H1 (cell line): Measurements from ENCODE around the gene WBP1. TPM values are rescaled to one million over a fixed set of nuclear protein-coding genes. Genes with fewer than 3 reads are reported as not detected.

Experiments
- CBX8 ChIP-seq: fragments of 300-800, 300-1000 bp; sonication (generic); IDR thresholded peaks from 2 replicates; pipeline ENCODE4 v1.7.1; 2016; ENCODE audit warnings: low read depth, low read length, borderline replicate concordance
- FOSL1 ChIP-seq: IDR thresholded peaks from 2 replicates; pipeline ENCODE4 v1.6.1; 2011; ENCODE audit warnings: mild to moderate bottlenecking, low read depth, low read length, moderate library complexity; ENCODE audit not compliant: insufficient read depth
- HDAC2 ChIP-seq, 2 experiments: fragments of 300-600 bp in 1 of 2; sonication (generic) in 1 of 2; IDR thresholded peaks; 2 replicates each; pipeline ENCODE4 v1.6.1; 2011 to 2012; ENCODE audit warnings: low read depth in 2 of 2, low read length in 2 of 2, mild to moderate bottlenecking in 2 of 2, moderate library complexity in 2 of 2, borderline replicate concordance in 1 of 2, inconsistent platforms in 1 of 2
- HDAC6 ChIP-seq: IDR thresholded peaks from one replicate; pipeline ENCODE4 v1.7.1; 2012; ENCODE audit warnings: low read depth, mild to moderate bottlenecking, inconsistent platforms, low read length, moderate library complexity
- JUND ChIP-seq: IDR thresholded peaks from 2 replicates; pipeline ENCODE4 v1.6.1; 2011; ENCODE audit warnings: mild to moderate bottlenecking, improper control_type of control experiment, low read length
- KDM1A ChIP-seq: fragments of 200-600, 300-600 bp; sonication (generic); IDR thresholded peaks from 2 replicates; pipeline ENCODE4 v1.7.1; 2016; ENCODE audit warnings: mild to moderate bottlenecking, low read length, borderline replicate concordance
- POLR2A ChIP-seq, 2 experiments: IDR thresholded peaks; 1 replicate in 1 of 2; 2 replicates in 1 of 2; pipeline ENCODE4 v1.6.1; 2011; ENCODE audit warnings: low read depth in 2 of 2, low read length in 2 of 2, mild to moderate bottlenecking in 2 of 2; ENCODE audit errors: control extremely low read depth in 1 of 2
- SIRT6 ChIP-seq: IDR thresholded peaks from one replicate; pipeline ENCODE4 v1.7.1; 2012; ENCODE audit warnings: low read length, inconsistent platforms
- polyA plus RNA-seq, 7 experiments: library from polyadenylated mRNA; depleted of rRNA in 3 of 7; stranded (reverse) in 5 of 7; unstranded in 2 of 7; fragments of >200 nt in 5 of 7; fragments of 200-250 nt in 2 of 7; gene quantifications; 1 replicate in 5 of 7; 2 replicates in 1 of 7; 4 replicates in 1 of 7; pipeline versions ENCODE4 v1.2.1 to v1.2.3, GENCODE V29; 2011 to 2013; ENCODE audit warnings: missing spikeins in 2 of 7, mixed read lengths in 2 of 7
- total RNA-seq: library from RNA; stranded (reverse); fragmentation: NEBNext Ultra II Directional; extraction: Animal tissue kit (Norgen Biotek cat#: 25700); gene quantifications from 2 replicates; pipeline ENCODE4 v1.2.1, GENCODE V29; 2021

The WBP1 gene
- total and polyA plus RNA-seq, 2 of the 8 experiments (the other 6 are each of a cell fraction or from before 2014, with no cell fraction given): 57.2 to 190 TPM

DNA sequence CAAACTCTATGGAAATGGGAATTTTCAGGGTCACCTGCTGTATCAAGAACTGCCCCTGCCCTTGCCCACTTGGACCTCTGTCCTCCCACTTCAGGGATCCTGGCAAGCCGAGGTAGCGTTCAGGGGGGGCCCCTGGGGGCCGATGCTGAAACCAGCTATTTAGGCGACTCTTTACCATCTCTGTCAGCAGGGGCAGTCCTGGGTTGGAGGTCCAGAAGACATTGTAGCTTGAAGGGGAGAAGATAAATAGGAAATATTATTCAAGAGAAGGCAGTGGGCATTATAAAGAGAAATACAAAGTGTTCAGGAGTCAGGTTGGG lies 4.5 kb downstream of the WBP1 start (continued):
- TF ChIP-seq HDAC6: no peak
- no peak for TF ChIP-seq KDM1A
- no peak for TF ChIP-seq HDAC2 (IDR thresholded peaks at IDR 0.05; ENCODE audit: borderline replicate concordance in 1 of 2, low read depth in 2 of 2, low read length in 2 of 2)
- no peak for TF ChIP-seq FOSL1
- no peak for TF ChIP-seq CBX8
- no peak for TF ChIP-seq POLR2A (IDR thresholded peaks at IDR 0.05; ENCODE audit: control extremely low read depth in 1 of 2, low read depth in 2 of 2, low read length in 2 of 2)
- no peak for TF ChIP-seq SIRT6
- no peak for TF ChIP-seq JUND
